ENCODE data around the gene NUP107.
A peak's percentile ranks its signal among the peaks of the same experiment; 100 is the strongest.
"Not testable (repeated sequence)": the region's sequence is repeated elsewhere in the genome, so short reads cannot be mapped to it uniquely, and the experiment has no call there.

NUP107 gene

GRCh38 chr12:68686595-68687521 lies at the start of gene NUP107:
Gene NUP107, plus strand, starts transcription at chr12:68686978. Its CDS starts 88 bp downstream, at chr12:68687066.
- peak; percentile 98 for DNase-seq (ENCODE audit: low spot score)

- not testable (repeated sequence) for DNase-seq (ENCODE audit: low spot score)
These were observed 49.3 kb upstream of the NUP107 start for GRCh38 chr12:68637439-68637838.

- no peak for DNase-seq (ENCODE audit: low spot score)
These were observed 48.6 kb upstream of the NUP107 start for GRCh38 chr12:68638171-68638570.

GRCh38 chr12:68638721-68639395 lies 47.9 kb upstream of the NUP107 start:
- DNase-seq (ENCODE audit: low spot score) = no peak

- no peak for DNase-seq (ENCODE audit: low spot score)
These were observed 47.4 kb upstream of the NUP107 start for GRCh38 chr12:68639396-68639767.

GRCh38 chr12:68641138-68641537 lies 45.6 kb upstream of the NUP107 start:
- DNase-seq (ENCODE audit: low spot score) = peak; percentile 42

- peak; percentile 12 for DNase-seq (ENCODE audit: low spot score)
These were observed 40.3 kb upstream of the NUP107 start for GRCh38 chr12:68646484-68646883.

GRCh38 chr12:68647507-68647906 lies 39.3 kb upstream of the NUP107 start:
- no peak for DNase-seq (ENCODE audit: low spot score)

- no peak for DNase-seq (ENCODE audit: low spot score)
These were observed 38.6 kb upstream of the NUP107 start for GRCh38 chr12:68648179-68648578.

GRCh38 chr12:68665016-68665569 lies 21.7 kb upstream of the NUP107 start:
- no peak for DNase-seq (ENCODE audit: low spot score)

GRCh38 chr12:68667291-68667690 lies 19.5 kb upstream of the NUP107 start:
- no peak for DNase-seq (ENCODE audit: low spot score)

GRCh38 chr12:68667896-68668295 lies 18.9 kb upstream of the NUP107 start:
- DNase-seq (ENCODE audit: low spot score) = no peak

GRCh38 chr12:68671179-68671578 lies 15.6 kb upstream of the NUP107 start:
- no peak for DNase-seq (ENCODE audit: low spot score)

- DNase-seq (ENCODE audit: low spot score) = no peak
These were observed 13.0 kb upstream of the NUP107 start for GRCh38 chr12:68673788-68674187.

GRCh38 chr12:68674376-68674775 lies 12.4 kb upstream of the NUP107 start:
- DNase-seq (ENCODE audit: low spot score) = no peak

GRCh38 chr12:68675101-68675842 lies 11.5 kb upstream of the NUP107 start:
- no peak for DNase-seq (ENCODE audit: low spot score)

- DNase-seq (ENCODE audit: low spot score) = not testable (repeated sequence)
These were observed 9.9 kb upstream of the NUP107 start for GRCh38 chr12:68676854-68677253.

GRCh38 chr12:68686262-68686594 lies 550 bp upstream of the NUP107 start:
- no peak for DNase-seq (ENCODE audit: low spot score)

GRCh38 chr12:68695454-68695853 lies 8.7 kb downstream of the NUP107 start:
- DNase-seq (ENCODE audit: low spot score) = no peak

- DNase-seq (ENCODE audit: low spot score) = peak; percentile 43
These were observed 12.7 kb downstream of the NUP107 start for GRCh38 chr12:68699486-68699885.

- no peak for DNase-seq (ENCODE audit: low spot score)
These were observed 41.0 kb downstream of the NUP107 start for GRCh38 chr12:68727776-68728175.

GRCh38 chr12:68733661-68734071 lies 46.9 kb downstream of the NUP107 start:
- no peak for DNase-seq (ENCODE audit: low spot score)

Data from COLO829 (cell line).